GM12878 (cell line): ENCODE results near the gene GRM7.

Experiments
- JUND ChIP-seq: IDR thresholded peaks from 2 replicates; pipeline ENCODE4 v1.6.1; 2012; ENCODE audit warnings: low read depth, mild to moderate bottlenecking, low read length, improper control_type of control experiment, moderate library complexity
- POLR2A ChIP-seq: IDR thresholded peaks from 2 replicates; pipeline ENCODE4 v1.6.1; 2011; ENCODE audit warnings: low read depth, mild to moderate bottlenecking, low read length
- TF ChIP-seq, protein P1 (sequence below), 3 experiments: IDR thresholded peaks in 2 of 3; conservative IDR thresholded peaks in 1 of 3; 2 replicates each; pipeline ENCODE4 v1.5.1; 2011; ENCODE audit warnings: low read depth in 3 of 3, low read length in 3 of 3, mild to moderate bottlenecking in 3 of 3, control low read depth in 2 of 3, moderate library complexity in 2 of 3, inconsistent platforms in 1 of 3, mixed read lengths in 1 of 3; ENCODE audit not compliant: control insufficient read depth in 2 of 3, insufficient read depth in 1 of 3; ENCODE audit errors: extremely low read depth in 1 of 3
- TF ChIP-seq, protein P2 (sequence below): fragments of 450-650 bp; IDR thresholded peaks from 2 replicates; pipeline ENCODE4 v1.6.1; 2017; ENCODE audit warnings: mild to moderate bottlenecking

DNA sequence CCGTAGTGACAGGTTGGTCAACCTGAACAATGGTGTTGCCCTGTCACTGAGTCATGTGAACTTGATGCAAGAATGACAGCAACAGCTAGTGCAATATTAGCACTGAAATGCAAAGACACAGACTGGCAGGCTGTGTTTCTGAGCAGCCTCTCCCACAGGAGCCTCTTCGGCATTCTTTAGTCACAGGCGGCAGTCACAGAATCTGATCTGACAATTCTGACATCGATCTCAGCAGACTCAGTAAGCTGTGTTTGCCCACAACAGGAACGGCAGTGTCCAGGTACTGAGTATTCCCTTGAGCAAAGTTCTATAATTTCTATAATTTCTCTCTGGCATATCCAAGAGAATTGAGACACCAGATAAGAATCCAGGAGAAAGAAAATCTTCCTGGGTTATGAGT lies 776.8 kb downstream of the GRM7 start:
- TF ChIP-seq POLR2A (no peak), JUND (no peak)
- TF ChIP-seq, protein P1, sequence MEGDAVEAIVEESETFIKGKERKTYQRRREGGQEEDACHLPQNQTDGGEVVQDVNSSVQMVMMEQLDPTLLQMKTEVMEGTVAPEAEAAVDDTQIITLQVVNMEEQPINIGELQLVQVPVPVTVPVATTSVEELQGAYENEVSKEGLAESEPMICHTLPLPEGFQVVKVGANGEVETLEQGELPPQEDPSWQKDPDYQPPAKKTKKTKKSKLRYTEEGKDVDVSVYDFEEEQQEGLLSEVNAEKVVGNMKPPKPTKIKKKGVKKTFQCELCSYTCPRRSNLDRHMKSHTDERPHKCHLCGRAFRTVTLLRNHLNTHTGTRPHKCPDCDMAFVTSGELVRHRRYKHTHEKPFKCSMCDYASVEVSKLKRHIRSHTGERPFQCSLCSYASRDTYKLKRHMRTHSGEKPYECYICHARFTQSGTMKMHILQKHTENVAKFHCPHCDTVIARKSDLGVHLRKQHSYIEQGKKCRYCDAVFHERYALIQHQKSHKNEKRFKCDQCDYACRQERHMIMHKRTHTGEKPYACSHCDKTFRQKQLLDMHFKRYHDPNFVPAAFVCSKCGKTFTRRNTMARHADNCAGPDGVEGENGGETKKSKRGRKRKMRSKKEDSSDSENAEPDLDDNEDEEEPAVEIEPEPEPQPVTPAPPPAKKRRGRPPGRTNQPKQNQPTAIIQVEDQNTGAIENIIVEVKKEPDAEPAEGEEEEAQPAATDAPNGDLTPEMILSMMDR (IDR thresholded peaks at IDR 0.05 in 2 of 3, conservative IDR thresholded peaks at IDR 0.05 in 1 of 3; ENCODE audit: control insufficient read depth in 2 of 3, extremely low read depth in 1 of 3, insufficient read depth in 1 of 3, low read depth in 3 of 3, low read length in 3 of 3), result no peak
- TF ChIP-seq, protein P2, sequence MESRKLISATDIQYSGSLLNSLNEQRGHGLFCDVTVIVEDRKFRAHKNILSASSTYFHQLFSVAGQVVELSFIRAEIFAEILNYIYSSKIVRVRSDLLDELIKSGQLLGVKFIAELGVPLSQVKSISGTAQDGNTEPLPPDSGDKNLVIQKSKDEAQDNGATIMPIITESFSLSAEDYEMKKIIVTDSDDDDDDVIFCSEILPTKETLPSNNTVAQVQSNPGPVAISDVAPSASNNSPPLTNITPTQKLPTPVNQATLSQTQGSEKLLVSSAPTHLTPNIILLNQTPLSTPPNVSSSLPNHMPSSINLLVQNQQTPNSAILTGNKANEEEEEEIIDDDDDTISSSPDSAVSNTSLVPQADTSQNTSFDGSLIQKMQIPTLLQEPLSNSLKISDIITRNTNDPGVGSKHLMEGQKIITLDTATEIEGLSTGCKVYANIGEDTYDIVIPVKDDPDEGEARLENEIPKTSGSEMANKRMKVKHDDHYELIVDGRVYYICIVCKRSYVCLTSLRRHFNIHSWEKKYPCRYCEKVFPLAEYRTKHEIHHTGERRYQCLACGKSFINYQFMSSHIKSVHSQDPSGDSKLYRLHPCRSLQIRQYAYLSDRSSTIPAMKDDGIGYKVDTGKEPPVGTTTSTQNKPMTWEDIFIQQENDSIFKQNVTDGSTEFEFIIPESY, result no peak
